ENCODE data around the gene TEX26.

DNA sequence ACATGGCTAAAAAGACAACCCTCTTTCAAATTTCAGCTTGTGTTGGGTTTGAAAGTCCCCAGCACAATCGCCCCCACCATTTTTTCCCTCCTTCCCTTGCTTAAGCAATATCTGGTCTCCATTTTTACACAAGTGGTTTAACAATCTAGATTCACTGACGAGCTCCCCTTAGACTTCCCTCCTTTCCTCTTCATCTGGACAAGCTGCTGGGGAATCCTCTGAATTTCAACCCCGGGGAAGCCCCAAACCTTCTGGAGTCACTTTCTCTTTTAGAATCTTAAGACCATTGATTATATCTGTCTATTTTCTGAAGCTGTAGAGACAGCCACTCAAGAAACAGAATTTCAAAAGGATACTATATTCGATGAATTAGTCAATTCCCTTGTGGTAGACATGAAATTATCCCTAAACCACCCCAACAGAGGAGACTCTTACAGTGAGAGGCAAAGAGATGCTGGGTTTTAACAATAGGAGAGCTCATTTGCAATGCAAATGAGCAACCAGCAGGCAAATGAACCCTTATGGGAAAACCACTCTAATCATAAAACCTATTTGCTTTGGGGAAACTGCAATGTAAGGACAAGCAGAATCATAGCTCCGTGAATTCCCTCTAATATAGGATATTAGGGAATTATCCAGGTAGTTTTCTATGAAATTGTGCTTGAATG is 78.9 kb downstream of the TEX26 start:
- TF ChIP-seq, protein P1, sequence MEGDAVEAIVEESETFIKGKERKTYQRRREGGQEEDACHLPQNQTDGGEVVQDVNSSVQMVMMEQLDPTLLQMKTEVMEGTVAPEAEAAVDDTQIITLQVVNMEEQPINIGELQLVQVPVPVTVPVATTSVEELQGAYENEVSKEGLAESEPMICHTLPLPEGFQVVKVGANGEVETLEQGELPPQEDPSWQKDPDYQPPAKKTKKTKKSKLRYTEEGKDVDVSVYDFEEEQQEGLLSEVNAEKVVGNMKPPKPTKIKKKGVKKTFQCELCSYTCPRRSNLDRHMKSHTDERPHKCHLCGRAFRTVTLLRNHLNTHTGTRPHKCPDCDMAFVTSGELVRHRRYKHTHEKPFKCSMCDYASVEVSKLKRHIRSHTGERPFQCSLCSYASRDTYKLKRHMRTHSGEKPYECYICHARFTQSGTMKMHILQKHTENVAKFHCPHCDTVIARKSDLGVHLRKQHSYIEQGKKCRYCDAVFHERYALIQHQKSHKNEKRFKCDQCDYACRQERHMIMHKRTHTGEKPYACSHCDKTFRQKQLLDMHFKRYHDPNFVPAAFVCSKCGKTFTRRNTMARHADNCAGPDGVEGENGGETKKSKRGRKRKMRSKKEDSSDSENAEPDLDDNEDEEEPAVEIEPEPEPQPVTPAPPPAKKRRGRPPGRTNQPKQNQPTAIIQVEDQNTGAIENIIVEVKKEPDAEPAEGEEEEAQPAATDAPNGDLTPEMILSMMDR (IDR thresholded peaks at IDR 0.05 in 4 of 5, conservative IDR thresholded peaks at IDR 0.05 in 1 of 5): no peak
- no peak for TF ChIP-seq POLR2A (IDR thresholded peaks at IDR 0.05)
